HG02623 (cell line): ENCODE results near the gene WWC2.
"Not testable (repeated sequence)": the region's sequence is repeated elsewhere in the genome, so short reads cannot be mapped to it uniquely, and the experiment has no call there.

ENCODE experiments used
- ATAC-seq: cut with Tn5 transposase; IDR thresholded peaks from one replicate; pipeline ENCODE4 v1.9.1; 2021; ENCODE audit warnings: moderate library complexity; ENCODE audit not compliant: unreplicated experiment

WWC2 gene

DNA sequence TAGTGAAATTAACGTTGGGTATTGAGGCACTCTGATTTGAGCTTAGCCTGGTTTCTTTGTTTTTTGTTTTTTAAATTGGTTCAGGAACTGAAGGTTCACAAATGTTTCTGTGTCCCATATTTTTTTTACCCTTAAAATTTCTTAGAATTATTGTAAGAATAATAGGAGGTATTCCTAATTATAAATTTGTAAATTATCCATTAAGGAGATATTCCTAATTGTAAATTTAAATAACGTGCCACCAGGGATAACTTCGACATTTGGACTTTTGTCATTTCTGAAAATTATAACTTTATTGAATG, 1.2 kb downstream of the WWC2 start:
- no peak for ATAC-seq

- ATAC-seq = no peak
Measured at GRCh38 chr4:183100827-183101226, 1.8 kb downstream of the WWC2 start.

DNA sequence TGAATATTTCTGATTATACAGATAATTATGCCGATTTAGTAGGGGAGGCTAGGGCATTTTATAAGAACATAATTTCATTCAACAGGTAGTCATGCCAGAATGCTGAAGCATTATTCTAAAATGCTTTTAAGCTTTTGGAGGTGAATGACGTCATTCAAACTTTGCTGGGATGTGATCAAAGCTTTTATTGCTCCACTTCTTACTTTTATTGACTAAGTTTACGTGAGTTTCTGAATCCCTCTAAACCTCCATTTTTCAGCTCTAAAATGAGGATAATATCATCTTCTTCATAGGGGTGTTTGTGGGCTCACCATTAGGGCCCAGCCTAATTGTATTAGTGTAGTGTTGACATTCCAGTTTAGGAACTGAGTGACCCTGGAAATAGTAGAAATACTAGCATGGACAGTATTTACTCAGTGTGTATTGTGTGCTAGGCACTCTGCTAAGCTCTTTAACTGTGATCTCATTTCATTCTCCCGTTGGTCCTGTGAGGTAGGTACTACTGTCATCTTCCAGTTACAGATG, 3.0 kb downstream of the WWC2 start:
- no peak for ATAC-seq

DNA sequence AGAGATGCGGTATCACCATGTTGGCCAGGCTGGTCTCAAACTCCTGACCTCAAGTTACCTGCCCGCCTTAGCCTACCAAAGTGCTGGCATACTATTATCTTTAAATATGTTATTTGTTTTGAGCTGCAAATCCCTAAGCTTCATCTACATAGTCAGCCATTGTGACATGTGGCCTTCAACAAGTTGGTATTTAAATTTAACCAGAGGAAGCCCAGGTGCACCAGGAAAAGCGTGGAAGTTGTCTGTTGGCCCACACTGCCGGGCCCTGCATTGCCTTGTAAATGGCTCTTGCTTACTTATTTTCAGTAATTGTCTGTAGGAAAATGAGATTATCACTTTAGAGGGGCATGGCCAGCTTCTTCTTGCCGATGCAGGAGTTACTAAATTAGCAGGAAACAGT, 6.0 kb downstream of the WWC2 start:
- no peak for ATAC-seq

DNA sequence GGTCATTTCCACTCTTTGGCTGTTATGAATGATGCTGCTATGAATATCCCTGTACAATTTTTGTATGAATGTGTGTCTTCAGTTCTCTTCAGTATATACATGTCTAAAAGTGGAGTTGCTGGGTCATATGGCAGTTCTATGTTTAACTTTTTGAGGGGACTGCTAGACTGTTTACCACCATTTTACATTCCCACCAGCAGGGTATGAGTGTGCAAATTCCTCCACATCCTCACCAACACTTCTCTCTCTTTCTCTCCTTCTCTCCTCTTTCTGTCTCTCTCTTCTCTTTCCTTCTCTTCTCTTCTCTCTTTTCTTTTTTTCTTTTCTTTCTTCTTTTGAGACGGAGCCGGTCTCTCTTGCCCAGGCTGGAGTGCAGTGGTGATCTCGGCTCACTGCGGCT, 7.8 kb downstream of the WWC2 start:
- ATAC-seq = no peak

GRCh38 chr4:183107891-183108459, 8.9 kb downstream of the WWC2 start:
- ATAC-seq = no peak

- ATAC-seq = no peak
Measured at GRCh38 chr4:183110244-183110643, 11.2 kb downstream of the WWC2 start.

- no peak for ATAC-seq
Measured at GRCh38 chr4:183111452-183111885, 12.4 kb downstream of the WWC2 start.

DNA sequence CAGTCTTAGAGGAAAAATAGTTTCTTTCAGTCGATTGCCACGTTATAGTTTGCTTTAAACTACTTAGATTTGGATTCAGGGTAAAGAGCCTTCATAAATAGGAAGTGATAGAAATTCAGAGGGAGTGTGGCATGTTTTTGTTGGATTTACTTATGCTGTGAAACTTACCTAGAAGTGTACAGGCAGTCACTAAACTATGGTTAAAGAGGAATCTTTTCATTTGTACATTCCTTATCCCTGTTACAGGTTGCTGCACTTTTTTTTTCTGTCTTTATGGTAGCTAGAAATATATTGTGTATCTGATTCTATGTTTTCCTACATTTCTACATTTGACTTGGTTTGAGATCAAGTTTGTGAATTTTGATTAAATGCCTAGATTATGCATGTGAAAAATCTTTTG, 19.1 kb downstream of the WWC2 start:
- no peak for ATAC-seq

DNA sequence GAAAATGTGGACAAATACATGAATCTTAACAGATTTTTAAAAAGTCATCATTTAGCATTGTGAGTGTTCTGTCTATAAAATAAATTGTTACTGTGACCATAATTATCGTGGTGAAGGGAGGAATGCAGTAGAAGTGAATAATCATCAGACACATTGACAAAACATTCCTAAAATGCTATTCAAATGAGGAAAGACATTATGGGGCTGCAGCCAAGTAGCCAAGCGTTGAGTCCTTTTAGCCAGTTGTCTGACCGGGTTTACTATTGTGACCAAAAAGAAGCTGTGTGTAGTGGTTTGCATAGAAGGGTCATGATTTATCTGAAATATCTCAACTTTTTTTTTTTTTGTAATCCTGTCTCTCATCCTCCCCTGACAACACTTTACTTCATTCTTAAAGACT, 19.5 kb downstream of the WWC2 start:
- no peak for ATAC-seq

DNA sequence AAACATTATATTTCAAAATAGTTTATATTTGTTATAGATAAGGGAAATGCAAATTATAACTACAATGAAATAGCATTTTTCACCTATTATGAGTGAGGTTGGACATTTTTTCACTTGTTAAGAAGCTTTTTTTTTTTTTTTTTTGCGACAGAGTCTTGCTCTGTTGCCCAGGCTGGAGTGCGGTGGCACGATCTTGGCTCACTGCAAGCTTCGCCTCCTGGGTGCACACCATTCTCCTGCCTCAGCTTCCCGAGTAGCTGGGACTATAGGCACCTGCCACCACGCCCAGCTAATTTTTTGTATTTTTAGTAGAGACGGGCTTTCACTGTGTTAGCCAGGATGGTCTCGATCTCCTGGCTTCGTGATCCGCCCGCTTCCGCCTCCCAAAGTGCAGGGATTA, 22.6 kb downstream of the WWC2 start:
- not testable (repeated sequence) for ATAC-seq

- no peak for ATAC-seq
Measured at GRCh38 chr4:183124228-183124627, 25.2 kb downstream of the WWC2 start.

- no peak for ATAC-seq
Measured at GRCh38 chr4:183124865-183125264, 25.8 kb downstream of the WWC2 start.

GRCh38 chr4:183129125-183129524, 30.1 kb downstream of the WWC2 start:
- ATAC-seq = no peak

DNA sequence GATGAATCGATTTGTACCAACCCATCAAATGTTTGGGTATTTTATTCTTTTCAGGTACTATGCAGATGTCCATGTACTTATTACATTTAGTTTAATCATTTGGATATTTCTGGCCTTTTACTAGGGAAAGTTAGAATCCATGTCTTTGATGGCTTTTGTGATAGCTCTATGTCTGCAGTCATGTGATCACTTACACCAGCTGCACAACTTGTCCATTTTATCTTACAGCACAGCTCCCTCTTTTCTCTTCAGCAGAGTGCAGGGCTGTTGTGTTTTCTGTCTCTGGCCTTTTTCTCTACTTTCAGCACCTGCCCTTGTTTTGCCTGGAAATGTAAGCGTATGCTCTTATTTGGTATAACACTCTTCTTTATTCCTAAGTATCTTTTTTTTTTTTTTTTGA, 30.6 kb downstream of the WWC2 start:
- ATAC-seq = no peak

- ATAC-seq = no peak
Measured at GRCh38 chr4:183130328-183131155, 31.5 kb downstream of the WWC2 start.

GRCh38 chr4:183132081-183132480, 33.0 kb downstream of the WWC2 start:
- no peak for ATAC-seq

GRCh38 chr4:183132865-183133264, 33.8 kb downstream of the WWC2 start:
- no peak for ATAC-seq

GRCh38 chr4:183136855-183137254, 37.8 kb downstream of the WWC2 start:
- no peak for ATAC-seq

DNA sequence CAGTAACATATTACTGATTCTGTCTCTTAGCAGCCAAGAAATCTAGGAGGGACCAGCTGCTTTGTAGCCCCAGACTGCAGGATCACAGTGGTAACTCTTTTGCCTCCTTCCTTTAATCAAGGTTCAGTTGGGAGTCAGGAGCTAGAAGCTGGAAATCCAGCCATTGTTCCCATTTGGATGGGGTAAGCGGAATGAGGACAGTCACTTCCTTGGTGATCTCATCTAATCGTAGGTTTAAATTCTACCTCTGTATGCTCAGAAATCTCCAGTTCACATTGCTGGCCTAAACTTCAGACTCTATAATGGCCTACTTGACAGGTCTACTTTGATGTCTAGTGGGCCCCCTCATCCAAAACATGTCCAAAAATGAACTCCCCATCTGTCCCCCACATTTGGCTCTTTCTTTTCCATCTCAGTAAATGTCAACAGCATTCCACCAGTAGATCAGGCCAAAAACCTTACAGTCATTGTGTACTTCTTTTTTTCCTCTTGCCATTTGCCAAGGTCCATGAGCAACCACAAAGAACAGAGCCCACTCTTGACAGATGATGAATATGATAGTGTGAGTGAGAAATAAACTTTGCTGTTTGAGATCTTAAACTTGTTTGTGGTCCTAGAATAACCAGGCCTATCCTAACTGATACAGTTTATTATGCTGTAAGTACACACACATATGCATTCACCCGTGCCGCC, 40.1 kb downstream of the WWC2 start:
- ATAC-seq = no peak

DNA sequence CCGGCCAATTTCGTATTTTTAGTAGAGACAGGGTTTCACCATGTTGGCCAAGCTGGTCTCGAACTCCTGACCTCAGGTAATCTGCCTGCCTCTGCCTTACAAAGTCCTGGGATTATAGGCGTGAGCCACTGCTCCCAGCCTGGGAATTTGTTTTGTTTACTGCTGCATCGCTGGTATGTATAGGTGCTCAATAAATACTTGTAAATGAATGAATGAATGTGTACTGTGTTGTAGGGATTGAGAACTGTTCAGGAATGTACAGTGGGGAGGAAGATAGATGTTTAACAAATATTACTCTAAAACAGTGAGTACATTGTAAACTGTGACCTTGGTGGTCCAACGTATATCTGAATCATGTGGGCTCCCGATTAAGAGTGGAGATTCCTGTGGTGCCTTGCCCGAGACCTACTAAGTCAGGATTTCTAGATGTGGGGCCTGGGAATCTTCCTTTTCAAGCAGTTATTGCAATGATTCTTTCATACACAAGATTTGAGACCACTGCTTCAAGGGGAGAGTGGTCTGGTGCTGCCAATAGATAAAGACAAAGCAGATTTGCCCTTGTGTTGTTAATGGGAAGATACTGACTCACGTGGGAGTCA, 41.0 kb downstream of the WWC2 start:
- no peak for ATAC-seq

GRCh38 chr4:183140911-183141320, 41.9 kb downstream of the WWC2 start:
- no peak for ATAC-seq
